ENCODE results near the gene SCYL3. TPM values are rescaled to one million over a fixed set of nuclear protein-coding genes. Genes with fewer than 3 reads are reported as not detected.
A peak's percentile ranks its signal among the peaks of the same experiment; 100 is the strongest.

Gene SCYL3
- total and polyA plus RNA-seq, 10 donors, result 4.4 to 16.0 (median 13.3) TPM

- peaks cover 0 to 17% (median 0%) of the 10 kb centered on the region in 6 donors for H3K4me1 ChIP-seq
- H3K4me3 ChIP-seq, result no peak overlapping the region
- H3K27me3 ChIP-seq (replicated peaks in 1 of 7), result peaks cover 0 to 21% (median 0%) of the 10 kb centered on the region in 7 donors
- no peak overlapping the region for H3K27ac ChIP-seq
- intact Hi-C loops (cut with DNase I; ENCODE audit: low total_unique reads), result no loop called here
- no peaks in the 10 kb centered on the region for H3K9me3 ChIP-seq
- no peak for TF ChIP-seq POLR2AphosphoS5 (IDR thresholded peaks at IDR 0.05)
- H3K36me3 ChIP-seq, result no peaks in the 10 kb centered on the region
- no peak for DNase-seq
These were observed 6.9 kb upstream of the SCYL3 start for GRCh38 chr1:169900571-169900970.

GRCh38 chr1:169899519-169900217 lies 6.0 kb upstream of the SCYL3 start:
- Histone ChIP-seq H3K36me3 (no peaks in the 10 kb centered on the region), H3K9me3 (no peaks in the 10 kb centered on the region), H3K27me3 (replicated peaks in 1 of 7) (peaks cover 0 to 21% (median 0%) of the 10 kb centered on the region in 7 donors), H3K4me3 (no peak overlapping the region), H3K4me1 (peaks cover 0 to 18% (median under 1%) of the 10 kb centered on the region in 6 donors), H3K27ac (no peak overlapping the region)
- WGBS, 5 donors, result 55 to 81% (median 68%) methylated on average over 4 of the region's 4 CpGs
- intact Hi-C loops (cut with DNase I; ENCODE audit: low total_unique reads), result no loop called here
- no peak for TF ChIP-seq CTCF (IDR thresholded peaks at IDR 0.05 in 8 of 11, conservative IDR thresholded peaks at IDR 0.05 in 3 of 11)
- no peak for TF ChIP-seq POLR2A (IDR thresholded peaks at IDR 0.05)
- TF ChIP-seq POLR2AphosphoS5 (IDR thresholded peaks at IDR 0.05), result no peak
- no peak for DNase-seq

- Histone ChIP-seq H3K4me1 (peaks cover 9 to 29% (median 22%) of the 10 kb centered on the region in 6 donors), H3K36me3 (no peaks in the 10 kb centered on the region), H3K27me3 (replicated peaks in 1 of 7) (peaks cover 0 to 9% (median 0%) of the 10 kb centered on the region in 7 donors), H3K27ac (no peak overlapping the region), H3K9me3 (no peaks in the 10 kb centered on the region), H3K4me3 (no peak overlapping the region)
- intact Hi-C loops (cut with DNase I; ENCODE audit: low total_unique reads), result no loop called here
- TF ChIP-seq POLR2AphosphoS5 (IDR thresholded peaks at IDR 0.05) (no peak), POLR2A (IDR thresholded peaks at IDR 0.05) (no peak), CTCF (IDR thresholded peaks at IDR 0.05 in 8 of 11, conservative IDR thresholded peaks at IDR 0.05 in 3 of 11) (no peak)
- WGBS, 5 donors, result 75 to 84% (median 79%) methylated on average over 4 of the region's 4 CpGs
- no peak for DNase-seq
These were observed 2.3 kb upstream of the SCYL3 start for GRCh38 chr1:169896013-169896412.

GRCh38 chr1:169894424-169895145 lies 889 bp upstream of the SCYL3 start:
- Histone ChIP-seq H3K9me3 (no peaks in the 10 kb centered on the region), H3K27me3 (replicated peaks in 1 of 7) (peaks cover 0 to 9% (median 0%) of the 10 kb centered on the region in 7 donors), H3K36me3 (no peaks in the 10 kb centered on the region), H3K27ac (peak overlapping the region; percentile 95 to 99 (median 97)), H3K4me1 (peaks cover 9 to 41% (median 31%) of the 10 kb centered on the region in 6 donors), H3K4me3 (peak overlapping the region; percentile 8 to 88 (median 73))
- intact Hi-C loops (cut with DNase I; ENCODE audit: low total_unique reads), result no loop called here
- no peak for DNase-seq
- no peak for TF ChIP-seq POLR2AphosphoS5 (IDR thresholded peaks at IDR 0.05)
- no peak for TF ChIP-seq POLR2A (IDR thresholded peaks at IDR 0.05)
- no peak for TF ChIP-seq CTCF (IDR thresholded peaks at IDR 0.05 in 8 of 11, conservative IDR thresholded peaks at IDR 0.05 in 3 of 11)
- 41 to 44% (median 42%) methylated on average over 15 of the region's 15 CpGs for WGBS, 5 donors
